Kidney glomerular epithelial cell (primary cell): Measurements from ENCODE around the gene HAT1.
A peak's percentile ranks its signal among the peaks of the same experiment; 100 is the strongest.
"Not testable (repeated sequence)": the region's sequence is repeated elsewhere in the genome, so short reads cannot be mapped to it uniquely, and the experiment has no call there.

Experiments used
- DNase-seq: peaks from one replicate; lab custom pipeline; 2025; lab: John Stamatoyannopoulos, UW

The HAT1 gene

DNA sequence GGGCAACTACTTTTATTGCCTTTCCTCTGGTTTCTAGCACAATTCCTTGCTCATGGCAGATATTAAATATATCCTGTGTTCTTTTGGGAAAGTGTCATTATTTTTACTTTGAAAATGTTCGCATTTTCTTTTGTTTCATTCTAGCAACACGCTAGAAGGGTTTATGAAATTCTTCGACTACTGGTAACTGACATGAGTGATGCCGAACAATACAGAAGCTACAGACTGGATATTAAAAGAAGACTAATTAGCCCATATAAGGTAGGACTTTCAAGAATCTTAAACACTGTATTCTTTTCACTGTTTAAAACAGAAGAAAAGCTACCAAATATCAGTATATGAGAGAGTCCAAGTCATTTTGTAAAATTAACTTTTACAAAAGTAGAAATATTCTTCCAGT, 56.8 kb downstream of the HAT1 start:
- DNase-seq: no peak

GRCh38 chr2:171983924-171984323, 61.7 kb downstream of the HAT1 start:
- not testable (repeated sequence) for DNase-seq

- DNase-seq: no peak
Measured at GRCh38 chr2:171985076-171985475, 62.8 kb downstream of the HAT1 start.

- DNase-seq: no peak
Measured at GRCh38 chr2:171986778-171987177, 64.5 kb downstream of the HAT1 start.

DNA sequence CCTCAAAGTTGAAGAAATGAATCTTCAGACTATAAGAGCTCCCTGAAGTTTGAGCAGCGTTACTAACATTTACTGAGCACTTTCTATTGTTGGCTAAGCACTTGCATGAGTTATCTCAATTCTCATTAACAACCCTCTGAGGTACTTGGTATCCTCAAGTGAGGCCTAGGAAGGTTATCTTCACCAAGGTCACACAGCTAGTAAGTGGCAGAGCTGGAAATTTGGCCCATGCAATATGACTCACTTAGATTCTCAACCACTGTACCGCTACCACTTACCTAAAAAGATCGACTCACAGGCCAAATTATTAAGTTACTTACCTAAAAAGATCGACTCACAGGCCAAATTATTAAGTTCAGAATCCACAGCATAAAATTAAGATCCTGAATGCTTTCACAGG, 68.8 kb downstream of the HAT1 start:
- DNase-seq: no peak

- no peak for DNase-seq
Measured at GRCh38 chr2:171995586-171995985, 73.3 kb downstream of the HAT1 start.

- no peak for DNase-seq
Measured at GRCh38 chr2:171996021-171996420, 73.8 kb downstream of the HAT1 start.

DNA sequence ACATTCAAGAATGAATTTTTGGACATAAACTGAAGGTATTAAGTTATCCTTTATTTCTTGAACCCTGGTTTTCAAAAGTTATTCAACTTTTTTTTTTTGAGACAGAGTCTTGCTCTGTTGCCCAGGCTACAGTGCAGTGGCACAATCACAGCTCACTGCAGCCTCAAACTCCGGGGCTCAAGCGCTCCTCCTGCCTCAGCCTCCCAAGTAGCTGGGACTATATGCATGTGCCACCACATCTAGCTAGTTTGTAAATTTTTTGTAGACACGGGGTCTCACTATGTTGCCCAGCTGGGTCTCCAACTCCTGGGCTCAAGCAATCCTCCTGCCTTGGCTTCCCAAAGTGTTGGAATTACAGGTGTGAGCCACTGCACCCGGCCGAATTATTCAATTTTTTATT, 74.8 kb downstream of the HAT1 start:
- DNase-seq: not testable (repeated sequence)

DNA sequence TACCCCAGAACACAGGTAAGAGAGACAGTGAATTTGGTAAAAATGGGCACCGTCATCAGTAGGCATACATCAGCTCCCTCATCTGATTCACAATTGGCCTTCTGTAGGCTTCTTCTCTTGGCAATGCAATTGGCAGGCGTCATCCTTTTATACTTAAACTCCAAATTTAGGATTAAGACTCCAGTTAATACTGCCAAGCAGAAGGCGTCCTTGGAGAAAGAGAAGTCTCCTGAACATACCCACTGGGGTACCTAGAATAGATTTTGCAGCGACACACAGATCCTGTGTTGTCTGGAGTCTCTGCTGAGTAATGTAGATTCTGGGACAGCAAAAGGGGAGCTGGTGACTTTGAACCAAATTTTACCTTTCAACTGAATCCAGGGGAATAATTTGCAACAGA, 76.9 kb downstream of the HAT1 start:
- peak; percentile 3 for DNase-seq

DNA sequence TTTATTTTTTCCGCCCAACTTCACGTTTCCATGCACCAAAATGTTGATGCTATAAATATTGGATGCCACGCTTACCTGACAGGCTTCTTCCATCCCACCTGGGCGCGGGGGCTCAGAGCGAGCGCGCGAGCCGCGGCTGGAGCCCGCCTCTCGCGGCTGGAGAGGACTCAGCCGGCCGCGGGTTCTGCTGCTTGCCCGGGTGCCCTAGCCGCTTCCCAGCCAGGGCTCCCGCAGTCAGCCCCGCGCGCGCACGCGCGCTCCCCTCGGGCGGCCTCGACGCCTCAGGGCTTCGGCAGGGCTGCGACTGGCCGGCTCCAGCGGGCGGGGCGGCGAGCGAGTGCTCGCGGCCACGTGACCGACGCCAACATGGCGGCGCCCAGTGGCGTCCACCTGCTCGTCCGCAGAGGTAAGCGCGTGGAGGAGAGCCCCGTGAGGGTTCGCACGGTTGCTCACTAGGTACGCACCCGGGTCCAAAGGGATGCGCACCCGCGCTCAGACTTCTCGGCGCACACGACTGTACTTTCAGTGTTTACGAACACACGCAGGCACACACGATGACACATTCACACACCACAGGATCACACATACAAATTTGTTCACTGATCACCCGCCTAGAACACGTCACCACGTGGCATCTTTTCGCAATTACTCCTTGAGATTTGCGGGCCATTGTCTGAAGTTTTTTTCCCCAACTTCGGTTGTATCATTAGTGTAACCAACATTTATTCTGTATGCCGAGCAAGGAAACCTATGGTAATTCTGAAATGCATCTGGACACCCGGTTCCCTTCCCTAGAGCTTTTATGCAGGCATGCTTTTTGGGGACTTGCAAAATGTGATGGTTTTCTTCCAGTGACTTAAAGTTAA, 77.6 kb downstream of the HAT1 start, which contains the start of gene METAP1D:
Gene METAP1D, plus strand, starts transcription at position 350 of the 866 bp plus-strand sequence. Its CDS starts 17 bp downstream, at position 367.
- peak; percentile 78 for DNase-seq

DNA sequence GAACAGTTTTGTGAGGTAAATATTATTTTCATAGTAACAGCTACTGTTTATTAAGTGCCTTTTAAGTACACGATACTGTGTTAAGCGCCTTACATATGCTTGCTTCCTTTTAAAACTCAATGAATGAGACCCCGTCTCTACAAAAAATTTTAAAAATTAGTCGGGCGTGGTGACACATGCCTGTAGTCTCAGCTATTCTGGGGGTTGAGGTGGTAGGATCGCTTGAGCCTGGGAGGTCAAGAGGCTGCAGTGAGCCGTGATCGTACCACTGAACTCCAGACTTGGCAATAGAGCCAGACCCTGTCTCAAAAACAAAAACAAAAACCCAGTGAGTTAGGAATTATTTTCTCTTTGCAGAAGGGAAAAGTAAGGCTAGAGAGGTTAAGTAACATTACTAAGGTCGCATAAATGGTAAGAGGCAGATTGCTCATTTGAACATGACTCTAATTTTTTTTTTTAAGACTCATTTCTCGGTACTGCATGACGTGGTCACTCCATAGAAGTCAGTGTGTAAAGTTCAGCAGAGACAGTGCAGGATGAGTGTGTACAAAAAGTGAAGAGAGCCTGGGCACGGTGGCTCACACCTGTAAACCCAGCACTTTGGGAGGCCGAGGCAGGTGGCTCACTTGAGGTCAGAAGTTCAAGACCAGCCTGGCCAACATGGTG, 78.6 kb downstream of the HAT1 start:
- DNase-seq: no peak

GRCh38 chr2:172007372-172007771, 85.1 kb downstream of the HAT1 start:
- DNase-seq: no peak

GRCh38 chr2:172009823-172010222, 87.6 kb downstream of the HAT1 start:
- DNase-seq: no peak

GRCh38 chr2:172011812-172012575, 89.7 kb downstream of the HAT1 start:
- no peak for DNase-seq

DNA sequence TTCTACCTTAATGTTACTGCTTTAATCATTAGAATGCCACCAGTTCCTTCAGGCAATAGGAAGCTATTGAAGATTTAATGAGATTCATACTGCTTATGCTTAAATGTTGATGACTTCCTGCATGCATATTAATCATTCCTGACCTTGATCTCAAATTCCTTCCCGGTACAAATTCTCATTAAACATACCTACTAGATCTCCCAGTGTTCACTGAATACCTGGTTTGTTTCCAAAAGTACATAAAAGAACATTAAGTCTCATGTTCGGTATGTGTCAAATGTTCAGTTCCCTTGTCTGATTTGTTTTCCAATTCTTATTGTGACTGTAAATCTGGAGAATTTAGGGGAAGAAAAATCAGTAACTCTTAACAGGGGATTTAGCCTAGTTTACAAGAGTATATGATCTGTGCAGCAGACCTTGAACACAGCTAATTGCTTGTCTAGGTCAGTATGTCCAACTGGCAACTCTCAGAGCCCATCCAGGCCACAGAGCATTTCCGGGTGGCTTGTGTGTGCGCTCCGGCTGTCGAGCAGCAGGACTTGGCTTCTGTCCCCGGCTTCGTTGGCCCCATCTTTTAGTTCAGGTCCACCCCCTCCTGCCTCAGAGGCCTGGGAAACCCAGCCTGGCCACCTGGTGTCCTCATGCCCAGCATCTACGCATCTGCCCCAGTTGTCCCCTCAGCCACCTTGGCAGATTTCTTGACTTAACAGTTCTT, 90.6 kb downstream of the HAT1 start:
- no peak for DNase-seq

DNA sequence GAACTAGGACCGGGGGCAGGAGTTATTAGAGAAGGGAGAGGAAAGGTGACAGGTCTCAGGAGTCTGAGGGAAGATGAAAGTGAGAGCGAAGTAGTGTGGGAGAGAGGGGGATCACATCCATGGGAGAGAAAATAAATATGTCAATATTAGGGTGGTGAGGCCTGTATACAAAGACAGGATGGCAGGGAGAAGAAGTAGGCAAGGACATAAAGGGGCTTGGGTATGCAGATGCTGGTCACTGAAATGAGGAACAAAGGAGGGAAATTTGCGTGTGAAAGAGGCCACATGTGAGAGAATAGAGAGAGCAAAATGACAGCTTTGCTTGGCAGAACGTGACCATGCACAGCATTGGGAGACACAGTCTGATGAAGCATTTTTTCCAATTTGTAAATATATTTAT, 91.1 kb downstream of the HAT1 start:
- no peak for DNase-seq

DNA sequence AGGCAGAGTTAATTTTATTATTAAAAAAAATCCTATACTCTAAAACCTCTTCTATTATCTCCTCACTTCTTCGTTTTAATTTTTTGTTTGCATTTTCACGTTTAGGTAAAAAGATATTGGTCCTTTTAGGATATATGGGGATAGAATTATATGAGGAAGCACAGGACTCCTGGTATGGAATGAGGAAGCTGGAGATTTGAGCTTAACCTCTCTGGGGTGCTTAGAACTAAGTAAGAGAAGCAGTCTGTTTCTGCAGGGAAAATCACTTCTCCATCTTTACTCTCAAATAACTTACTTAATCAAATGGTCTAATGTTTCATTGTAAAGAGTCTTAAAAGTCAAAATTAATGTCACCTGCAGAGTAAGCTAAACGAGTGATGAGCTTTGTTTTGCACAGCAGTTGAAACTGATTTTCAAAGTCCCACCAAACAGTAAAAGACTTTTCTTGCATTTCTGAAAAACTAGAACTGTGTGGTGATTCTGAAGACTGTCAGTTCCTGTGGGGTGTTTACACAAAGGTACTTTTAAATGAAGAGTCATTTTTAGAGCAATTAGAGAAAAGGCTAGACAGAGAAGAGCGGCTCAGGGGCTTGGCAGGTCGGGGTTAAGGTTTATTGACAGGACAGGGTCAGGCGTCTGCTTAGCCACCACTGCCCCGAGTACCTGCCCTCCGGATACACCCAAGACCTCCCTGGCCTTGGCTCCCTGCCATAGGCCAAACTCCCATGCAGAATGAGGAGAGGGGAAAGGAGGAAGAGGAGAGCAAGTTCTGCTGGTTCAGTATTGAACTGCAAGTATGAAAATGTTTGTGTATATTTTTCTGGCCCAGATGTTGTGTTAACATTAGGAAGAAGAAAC, 99.0 kb downstream of the HAT1 start:
- DNase-seq: no peak

DNA sequence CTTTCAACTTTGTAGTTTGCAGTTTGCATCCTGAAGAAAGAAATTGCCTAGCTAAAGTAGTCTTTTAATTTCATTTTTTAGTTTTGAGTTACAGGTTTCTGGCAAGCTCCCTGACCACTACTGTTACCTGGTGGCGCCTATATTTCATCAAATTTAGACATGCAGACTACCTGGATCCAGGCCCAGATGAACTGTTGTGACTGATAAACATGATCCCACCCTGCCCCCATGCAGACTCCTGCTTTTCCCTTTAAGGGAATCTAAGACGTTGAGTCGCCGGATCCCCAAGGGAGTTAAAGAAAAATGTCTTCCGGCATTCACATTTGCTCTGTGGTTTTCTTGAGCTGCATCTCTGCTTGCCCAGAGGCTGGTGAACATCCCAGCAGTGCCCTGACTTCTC, 99.7 kb downstream of the HAT1 start:
- no peak for DNase-seq

DNA sequence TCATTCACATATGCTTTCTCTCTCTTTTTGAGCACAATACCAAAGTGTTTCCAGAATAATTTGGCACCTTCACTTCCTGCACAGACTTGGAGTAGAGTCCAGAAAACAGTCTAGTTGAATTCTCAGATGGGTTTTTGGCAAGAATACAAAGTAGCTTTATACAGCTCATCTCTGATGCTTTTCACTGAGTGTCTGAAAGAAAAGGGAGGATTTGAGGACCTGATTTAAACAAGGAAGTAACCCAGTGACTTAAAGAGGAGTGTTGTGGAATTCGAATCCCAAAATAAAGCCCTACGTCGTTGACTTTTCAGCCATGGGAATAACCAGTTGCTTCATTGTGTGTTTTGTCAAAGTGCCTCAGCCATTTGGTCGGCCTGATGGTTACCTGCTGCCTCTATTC, 109.3 kb downstream of the HAT1 start:
- no peak for DNase-seq
